Measurements from ENCODE around the gene STAT6. TPM values are rescaled to one million over a fixed set of nuclear protein-coding genes. Genes with fewer than 3 reads are reported as not detected.
A peak's percentile ranks its signal among the peaks of the same experiment; 100 is the strongest.

STAT6 gene
- total and polyA plus RNA-seq, 7 donors: 66.1 to 210 (median 115) TPM

DNA sequence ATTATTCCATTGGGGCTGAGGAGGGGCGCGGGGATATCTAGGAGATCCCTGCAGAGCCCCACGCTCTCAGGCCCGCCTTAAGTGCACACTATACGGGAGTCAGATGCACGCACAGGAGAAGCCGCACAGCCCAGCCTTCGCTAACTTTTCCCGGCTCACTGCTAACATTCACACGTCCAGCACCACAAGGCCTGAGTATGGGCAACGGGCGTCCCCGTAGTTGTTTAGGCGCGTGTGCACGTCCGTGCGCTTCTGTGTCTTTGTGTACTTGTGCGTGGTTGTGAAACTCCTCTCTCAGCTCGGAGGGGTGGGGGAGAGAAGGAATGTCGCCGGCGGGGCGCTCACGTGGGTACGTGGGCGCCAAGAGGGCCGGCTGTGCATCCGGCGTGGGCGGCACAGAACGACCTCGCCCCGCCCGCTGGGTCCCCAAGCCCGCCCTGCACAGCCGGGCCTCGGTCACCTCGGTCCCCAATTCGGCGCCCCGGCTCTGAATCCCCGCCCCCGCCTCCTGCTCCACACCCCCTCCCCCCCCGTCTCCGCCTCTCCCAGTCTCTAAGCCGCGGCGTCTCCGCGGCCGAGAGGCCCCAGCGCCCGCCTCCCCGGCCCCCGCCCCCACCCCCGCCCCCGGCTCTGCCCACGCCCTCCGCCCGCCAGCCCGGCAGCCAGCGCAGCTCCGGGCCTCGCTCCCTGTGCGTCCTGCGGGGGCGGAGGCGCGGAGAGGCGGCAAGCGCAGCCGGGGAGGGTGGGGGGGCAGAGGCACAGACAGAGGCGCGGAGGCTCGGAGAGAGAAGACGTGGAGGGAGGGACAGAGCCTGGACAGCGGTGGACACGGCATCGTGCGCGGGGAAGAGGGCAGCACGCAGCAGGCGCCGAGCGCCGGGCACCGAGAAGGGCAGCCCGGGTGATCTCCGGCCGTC is 22.6 kb downstream of the STAT6 start, which contains the start of gene NAB2:
TSS of gene NAB2 (plus strand) at position 761 of the 917 bp plus-strand sequence. CDS start 158 bp downstream, outside the sequence.
- peaks cover 0 to 61% (median 51%) of the 10 kb centered on the region in 4 donors for H3K4me1 ChIP-seq
- WGBS, 2 donors: 0 to 1% methylated on average over 91 of the region's 91 CpGs

DNA sequence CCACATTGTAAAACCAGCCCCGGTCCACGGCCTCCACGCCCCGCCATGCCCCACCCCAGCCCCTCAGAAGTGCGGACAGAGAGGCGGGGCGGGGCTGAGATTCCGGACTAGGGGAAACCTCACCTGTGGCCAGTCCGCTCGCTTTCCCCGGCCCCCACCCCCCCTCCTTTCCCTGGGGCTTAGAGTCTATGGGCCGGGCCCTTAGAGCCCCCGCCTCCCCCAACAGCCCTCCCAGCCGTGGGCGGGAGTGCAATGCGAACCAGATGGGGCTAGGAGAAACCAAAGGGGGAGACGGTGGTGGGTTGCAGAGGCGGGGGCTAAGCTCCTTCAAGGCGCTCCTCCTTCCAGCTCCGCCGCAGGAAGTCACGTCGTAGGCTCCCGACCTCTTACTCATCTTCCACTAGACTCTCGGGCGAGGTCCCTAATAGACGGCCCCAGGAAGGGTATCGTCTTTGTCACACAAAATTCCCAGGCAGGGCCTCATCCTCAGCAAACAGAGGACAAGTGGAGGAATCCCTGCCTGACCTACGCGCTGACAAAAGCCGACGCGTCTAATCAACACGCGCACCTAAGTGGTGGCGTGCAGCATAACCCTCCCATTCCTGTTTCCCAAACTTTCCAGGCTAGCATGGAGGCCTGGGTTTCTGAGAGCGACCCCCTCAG is 23.3 kb downstream of the STAT6 start:
- WGBS, 2 donors: 1% methylated on average over 37 of the region's 37 CpGs
- H3K4me1 ChIP-seq: peaks cover 0 to 53% (median 43%) of the 10 kb centered on the region in 4 donors

More for the DNA sequence above, 22.6 kb downstream of the STAT6 start, which contains the start of gene NAB2:
- Histone ChIP-seq H3K27ac (peak within 1 kb of the TSS; percentile 97 to 100 (median 99)), H3K9me3 (no peaks in the 10 kb centered on the region), H3K36me3 (peaks cover 10 to 26% (median 22%) of the 10 kb centered on the region in 4 donors), H3K27me3 (no peaks in the 10 kb centered on the region), H3K4me3 (peak within 1 kb of the TSS; percentile 75 to 96 (median 88))
- intact Hi-C loops (cut with DNase I): loop anchor here (5.0 kb wide), 1 partner anchor 451 kb away; no protein-coding TSS in a partner anchor
- peak; percentile 99 for DNase-seq
- TF ChIP-seq POLR2A (IDR thresholded peaks at IDR 0.05) (peak; percentile 79 to 86), POLR2AphosphoS5 (IDR thresholded peaks at IDR 0.05) (peak; percentile 94 to 97 (median 96)), EP300 (IDR thresholded peaks at IDR 0.05) (peak in 2 of 4 donors; percentile 53 to 60)
- TF ChIP-seq, protein P1, sequence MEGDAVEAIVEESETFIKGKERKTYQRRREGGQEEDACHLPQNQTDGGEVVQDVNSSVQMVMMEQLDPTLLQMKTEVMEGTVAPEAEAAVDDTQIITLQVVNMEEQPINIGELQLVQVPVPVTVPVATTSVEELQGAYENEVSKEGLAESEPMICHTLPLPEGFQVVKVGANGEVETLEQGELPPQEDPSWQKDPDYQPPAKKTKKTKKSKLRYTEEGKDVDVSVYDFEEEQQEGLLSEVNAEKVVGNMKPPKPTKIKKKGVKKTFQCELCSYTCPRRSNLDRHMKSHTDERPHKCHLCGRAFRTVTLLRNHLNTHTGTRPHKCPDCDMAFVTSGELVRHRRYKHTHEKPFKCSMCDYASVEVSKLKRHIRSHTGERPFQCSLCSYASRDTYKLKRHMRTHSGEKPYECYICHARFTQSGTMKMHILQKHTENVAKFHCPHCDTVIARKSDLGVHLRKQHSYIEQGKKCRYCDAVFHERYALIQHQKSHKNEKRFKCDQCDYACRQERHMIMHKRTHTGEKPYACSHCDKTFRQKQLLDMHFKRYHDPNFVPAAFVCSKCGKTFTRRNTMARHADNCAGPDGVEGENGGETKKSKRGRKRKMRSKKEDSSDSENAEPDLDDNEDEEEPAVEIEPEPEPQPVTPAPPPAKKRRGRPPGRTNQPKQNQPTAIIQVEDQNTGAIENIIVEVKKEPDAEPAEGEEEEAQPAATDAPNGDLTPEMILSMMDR (IDR thresholded peaks at IDR 0.05): no peak

DNA sequence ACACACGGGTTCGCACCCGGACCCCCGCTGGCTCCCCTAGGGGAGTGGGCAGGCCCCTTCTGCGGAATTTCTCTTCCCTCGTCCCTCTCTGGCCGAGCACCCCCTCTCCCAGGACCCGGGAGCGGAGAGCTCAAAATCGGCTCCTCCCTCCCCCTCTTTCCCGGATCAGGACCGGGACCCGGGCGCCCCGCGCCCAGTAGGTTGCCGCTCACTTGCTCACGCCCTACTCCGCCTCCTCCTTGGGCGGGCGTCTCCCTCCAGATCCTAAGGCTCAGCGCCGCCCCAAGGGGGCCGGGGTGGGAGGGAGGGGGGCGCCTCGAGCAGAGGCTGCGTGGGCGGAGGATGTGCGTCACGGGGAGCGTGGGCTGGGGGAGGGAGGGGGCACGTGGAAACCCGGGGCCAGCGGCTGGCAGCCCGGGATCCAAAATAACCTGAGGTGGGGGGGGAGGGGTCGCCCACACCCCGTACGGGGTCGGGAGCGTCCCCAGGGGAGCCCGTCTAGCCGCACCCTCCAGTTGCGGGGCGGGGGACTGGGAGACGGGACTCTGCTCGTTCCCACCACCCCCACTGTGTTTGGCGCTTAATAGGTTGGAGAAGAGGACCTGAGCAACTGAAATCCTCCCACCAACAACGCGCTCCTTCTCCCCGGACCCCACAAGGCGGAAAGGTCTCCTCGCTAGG is 24.0 kb downstream of the STAT6 start:
- peaks cover 0 to 47% (median 36%) of the 10 kb centered on the region in 4 donors for H3K4me1 ChIP-seq
- intact Hi-C loops (cut with DNase I): loop anchor here (1.0 to 5.0 kb wide), 3 partner anchors 24 to 524 kb away; partner anchors contain the start of genes ARHGEF25 and STAT6
- 1% methylated on average over 52 of the region's 52 CpGs for WGBS, 2 donors

More for the DNA sequence above, 23.3 kb downstream of the STAT6 start:
- intact Hi-C loops (cut with DNase I): loop anchor here (1.0 to 5.0 kb wide), 3 partner anchors 23 to 523 kb away; partner anchors contain the start of genes ARHGEF25 and STAT6
- H3K4me3 ChIP-seq: peak overlapping the region; percentile 69 to 96 (median 88)
- peaks cover 10 to 18% (median 15%) of the 10 kb centered on the region in 4 donors for H3K36me3 ChIP-seq
- TF ChIP-seq, protein P1 (IDR thresholded peaks at IDR 0.05): no peak
- TF ChIP-seq POLR2AphosphoS5 (IDR thresholded peaks at IDR 0.05): peak; percentile 60 to 71 (median 68)
- peak in 1 of 2 donors; percentile 46 for TF ChIP-seq POLR2A (IDR thresholded peaks at IDR 0.05)
- TF ChIP-seq EP300 (IDR thresholded peaks at IDR 0.05): no peak
- peak overlapping the region; percentile 97 to 100 (median 99) for H3K27ac ChIP-seq
- no peaks in the 10 kb centered on the region for H3K9me3 ChIP-seq
- DNase-seq: peak; percentile 98
- no peaks in the 10 kb centered on the region for H3K27me3 ChIP-seq

More for the DNA sequence above, 24.0 kb downstream of the STAT6 start:
- TF ChIP-seq POLR2AphosphoS5 (IDR thresholded peaks at IDR 0.05): peak; percentile 92 to 94 (median 93)
- TF ChIP-seq, protein P1 (IDR thresholded peaks at IDR 0.05): no peak
- TF ChIP-seq EP300 (IDR thresholded peaks at IDR 0.05): peak in 1 of 4 donors; percentile 22
- peak; percentile 79 to 91 for TF ChIP-seq POLR2A (IDR thresholded peaks at IDR 0.05)
- Histone ChIP-seq H3K36me3 (peaks cover 7 to 12% (median 10%) of the 10 kb centered on the region in 4 donors), H3K27ac (peak overlapping the region; percentile 97 to 100 (median 99)), H3K4me3 (peak overlapping the region; percentile 69 to 96 (median 88)), H3K9me3 (no peaks in the 10 kb centered on the region), H3K27me3 (no peaks in the 10 kb centered on the region)
- DNase-seq: peak; percentile 98
